ENCODE measurements around the gene ADAM10.

ADAM10 gene

GRCh38 chr15:58689646-58690045 is 59.9 kb downstream of the ADAM10 start:
- DNase-seq (ENCODE audit: low read depth), result no peak
- TF ChIP-seq CTCF (IDR thresholded peaks at IDR 0.05; ENCODE audit: control insufficient read depth, insufficient read depth, low read depth, low read length, missing control alignments), result no peak

GRCh38 chr15:58686286-58686685 is 63.2 kb downstream of the ADAM10 start:
- TF ChIP-seq CTCF (IDR thresholded peaks at IDR 0.05; ENCODE audit: control insufficient read depth, insufficient read depth, low read depth, low read length, missing control alignments), result no peak
- no peak for DNase-seq (ENCODE audit: low read depth)
- no peak overlapping the region for H3K4me3 ChIP-seq (ENCODE audit: control insufficient read depth, low read depth, low read length)

More at GRCh38 chr15:58689646-58690045, 59.9 kb downstream of the ADAM10 start:
- no peak overlapping the region for H3K4me3 ChIP-seq (ENCODE audit: control insufficient read depth, low read depth, low read length)

GRCh38 chr15:58684751-58685150 is 64.8 kb downstream of the ADAM10 start:
- TF ChIP-seq CTCF (IDR thresholded peaks at IDR 0.05; ENCODE audit: control insufficient read depth, insufficient read depth, low read depth, low read length, missing control alignments), result no peak
- no peak overlapping the region for H3K4me3 ChIP-seq (ENCODE audit: control insufficient read depth, low read depth, low read length)
- no peak for DNase-seq (ENCODE audit: low read depth)

- no peak overlapping the region for H3K4me3 ChIP-seq (ENCODE audit: control insufficient read depth, low read depth, low read length)
- TF ChIP-seq CTCF (IDR thresholded peaks at IDR 0.05; ENCODE audit: control insufficient read depth, insufficient read depth, low read depth, low read length, missing control alignments), result no peak
- no peak for DNase-seq (ENCODE audit: low read depth)
Measured at GRCh38 chr15:58684036-58684710, 65.3 kb downstream of the ADAM10 start.

GRCh38 chr15:58682234-58682633 is 67.3 kb downstream of the ADAM10 start:
- H3K4me3 ChIP-seq (ENCODE audit: control insufficient read depth, low read depth, low read length), result no peak overlapping the region
- TF ChIP-seq CTCF (IDR thresholded peaks at IDR 0.05; ENCODE audit: control insufficient read depth, insufficient read depth, low read depth, low read length, missing control alignments), result no peak
- DNase-seq (ENCODE audit: low read depth), result no peak

GRCh38 chr15:58678683-58679082 is 70.8 kb downstream of the ADAM10 start:
- no peak overlapping the region for H3K4me3 ChIP-seq (ENCODE audit: control insufficient read depth, low read depth, low read length)
- DNase-seq (ENCODE audit: low read depth), result no peak
- TF ChIP-seq CTCF (IDR thresholded peaks at IDR 0.05; ENCODE audit: control insufficient read depth, insufficient read depth, low read depth, low read length, missing control alignments), result no peak
